Stimulated activated naive B cell treated with anti-CD40 and anti-IgM and Interleukin-4, amounts not matched to agents 10 μg/mL and 1 μg/mL and 100 μg/mL, for 72 hours (primary cell): Measurements from ENCODE around the gene BDNF.
"Not testable (repeated sequence)": the region's sequence is repeated elsewhere in the genome, so short reads cannot be mapped to it uniquely, and the experiment has no call there.

Experiments
- ATAC-seq, 2 donors: fragments of 150-1000 bp; cut with Tn5 transposase; replicated peaks; 2 replicates each; pipeline ENCODE4 v1.10.0; 2021; ENCODE audit warnings: moderate library complexity in 1 of 2
- DNase-seq: peaks from one replicate; pipeline ENCODE4 v3.0.0; 2021
- H3K27ac Mint-ChIP-seq: one replicate; pipeline ENCODE4 v1.8.0; 2022; ENCODE audit warnings: mild to moderate bottlenecking, mixed read lengths
- H3K27me3 Mint-ChIP-seq, 2 donors: one replicate each; pipeline ENCODE4 v1.8.0; 2022; ENCODE audit warnings: mixed read lengths in 2 of 2
- H3K36me3 Mint-ChIP-seq, 2 donors: one replicate each; pipeline ENCODE4 v1.8.0; 2022; ENCODE audit warnings: mixed read lengths in 2 of 2, mild to moderate bottlenecking in 1 of 2
- H3K4me1 Mint-ChIP-seq, 2 donors: one replicate each; pipeline ENCODE4 v1.8.0; 2022; ENCODE audit warnings: mixed read lengths in 2 of 2, mild to moderate bottlenecking in 1 of 2
- H3K4me3 Mint-ChIP-seq, 2 donors: one replicate each; pipeline ENCODE4 v1.8.0; 2022; ENCODE audit warnings: mild to moderate bottlenecking in 2 of 2, mixed read lengths in 2 of 2, moderate library complexity in 1 of 2
- H3K9me3 Mint-ChIP-seq, 2 donors: one replicate each; pipeline ENCODE4 v1.8.0; 2022; ENCODE audit warnings: mixed read lengths in 2 of 2, mild to moderate bottlenecking in 1 of 2

The BDNF gene

GRCh38 chr11:27642954-27643353 lies 57.3 kb downstream of the BDNF start:
- Mint-ChIP-seq H3K27me3 (no peaks in the 10 kb centered on the region), H3K36me3 (no peaks in the 10 kb centered on the region), H3K4me3 (no peak overlapping the region), H3K27ac (no peak overlapping the region), H3K4me1 (no peaks in the 10 kb centered on the region), H3K9me3 (no peaks in the 10 kb centered on the region)
- no peak for ATAC-seq
- DNase-seq, result no peak

GRCh38 chr11:27640954-27641353 lies 59.3 kb downstream of the BDNF start:
- Mint-ChIP-seq H3K36me3 (no peaks in the 10 kb centered on the region), H3K27me3 (no peaks in the 10 kb centered on the region), H3K9me3 (no peaks in the 10 kb centered on the region), H3K27ac (no peak overlapping the region), H3K4me3 (no peak overlapping the region), H3K4me1 (no peaks in the 10 kb centered on the region)
- DNase-seq (no peak), ATAC-seq (no peak)

- DNase-seq (no peak), ATAC-seq (peak in 1 of 2 donors; percentile 16)
- no peaks in the 10 kb centered on the region for H3K27me3 Mint-ChIP-seq
- H3K4me3 Mint-ChIP-seq, result no peak overlapping the region
- H3K36me3 Mint-ChIP-seq, result no peaks in the 10 kb centered on the region
- peaks cover 2 to 4% of the 10 kb centered on the region in 2 donors for H3K9me3 Mint-ChIP-seq
- H3K27ac Mint-ChIP-seq, result no peak overlapping the region
- no peaks in the 10 kb centered on the region for H3K4me1 Mint-ChIP-seq
Observed at GRCh38 chr11:27635567-27636037, 64.7 kb downstream of the BDNF start.

GRCh38 chr11:27634776-27635175 lies 65.5 kb downstream of the BDNF start:
- H3K9me3 Mint-ChIP-seq, H3K27ac Mint-ChIP-seq, H3K4me1 Mint-ChIP-seq, H3K27me3 Mint-ChIP-seq, DNase-seq, ATAC-seq, H3K36me3 Mint-ChIP-seq, H3K4me3 Mint-ChIP-seq: not testable (repeated sequence)

GRCh38 chr11:27634282-27634681 lies 66.0 kb downstream of the BDNF start:
- H3K9me3 Mint-ChIP-seq, ATAC-seq, H3K27me3 Mint-ChIP-seq, H3K36me3 Mint-ChIP-seq, H3K4me3 Mint-ChIP-seq, H3K27ac Mint-ChIP-seq, DNase-seq, H3K4me1 Mint-ChIP-seq: not testable (repeated sequence)

GRCh38 chr11:27629023-27629422 lies 71.2 kb downstream of the BDNF start:
- not testable (repeated sequence) for ATAC-seq, H3K27ac Mint-ChIP-seq, H3K4me1 Mint-ChIP-seq

GRCh38 chr11:27627979-27628378 lies 72.3 kb downstream of the BDNF start:
- no peak for DNase-seq
- no peaks in the 10 kb centered on the region for H3K36me3 Mint-ChIP-seq
- H3K27me3 Mint-ChIP-seq, result no peaks in the 10 kb centered on the region
- peaks cover 0 to 4% of the 10 kb centered on the region in 2 donors for H3K4me1 Mint-ChIP-seq
- H3K27ac Mint-ChIP-seq, result no peak overlapping the region
- no peak for ATAC-seq
- no peak overlapping the region for H3K4me3 Mint-ChIP-seq
- H3K9me3 Mint-ChIP-seq, result peaks cover 0 to 1% of the 10 kb centered on the region in 2 donors

More at GRCh38 chr11:27629023-27629422, 71.2 kb downstream of the BDNF start:
- H3K4me3 Mint-ChIP-seq, H3K9me3 Mint-ChIP-seq, H3K27me3 Mint-ChIP-seq, DNase-seq, H3K36me3 Mint-ChIP-seq: not testable (repeated sequence)

GRCh38 chr11:27626938-27627586 lies 73.2 kb downstream of the BDNF start:
- Mint-ChIP-seq H3K4me3 (no peak overlapping the region), H3K9me3 (peaks cover 0 to 1% of the 10 kb centered on the region in 2 donors), H3K27me3 (no peaks in the 10 kb centered on the region), H3K36me3 (no peaks in the 10 kb centered on the region), H3K4me1 (peaks cover 0 to 4% of the 10 kb centered on the region in 2 donors), H3K27ac (no peak overlapping the region)
- DNase-seq (no peak), ATAC-seq (no peak)

- H3K36me3 Mint-ChIP-seq, result no peaks in the 10 kb centered on the region
- H3K27me3 Mint-ChIP-seq, result no peaks in the 10 kb centered on the region
- ATAC-seq (no peak), DNase-seq (no peak)
- peaks cover 0 to 1% of the 10 kb centered on the region in 2 donors for H3K9me3 Mint-ChIP-seq
- no peak overlapping the region for H3K27ac Mint-ChIP-seq
- peaks cover 0 to 4% of the 10 kb centered on the region in 2 donors for H3K4me1 Mint-ChIP-seq
- no peak overlapping the region for H3K4me3 Mint-ChIP-seq
Observed at GRCh38 chr11:27626269-27626937, 73.9 kb downstream of the BDNF start.

- Mint-ChIP-seq H3K4me3 (no peak overlapping the region), H3K36me3 (no peaks in the 10 kb centered on the region), H3K27ac (no peak overlapping the region), H3K27me3 (no peaks in the 10 kb centered on the region), H3K9me3 (peaks cover 0 to 1% of the 10 kb centered on the region in 2 donors), H3K4me1 (peaks cover 0 to 4% of the 10 kb centered on the region in 2 donors)
- DNase-seq (no peak), ATAC-seq (no peak)
Observed at GRCh38 chr11:27625347-27625912, 74.8 kb downstream of the BDNF start.

GRCh38 chr11:27623945-27624523 lies 76.2 kb downstream of the BDNF start:
- Mint-ChIP-seq H3K27me3 (no peaks in the 10 kb centered on the region), H3K4me3 (no peak overlapping the region), H3K9me3 (peaks cover 0 to 1% of the 10 kb centered on the region in 2 donors), H3K27ac (no peak overlapping the region), H3K36me3 (no peaks in the 10 kb centered on the region), H3K4me1 (peaks cover 0 to 4% of the 10 kb centered on the region in 2 donors)
- no peak for ATAC-seq
- DNase-seq, result no peak

GRCh38 chr11:27622541-27623300 lies 77.5 kb downstream of the BDNF start:
- no peak overlapping the region for H3K4me3 Mint-ChIP-seq
- no peak for DNase-seq
- H3K27ac Mint-ChIP-seq, result no peak overlapping the region
- no peak for ATAC-seq
- H3K4me1 Mint-ChIP-seq, result peaks cover 0 to 4% of the 10 kb centered on the region in 2 donors
- no peaks in the 10 kb centered on the region for H3K36me3 Mint-ChIP-seq
- no peaks in the 10 kb centered on the region for H3K27me3 Mint-ChIP-seq
- no peaks in the 10 kb centered on the region for H3K9me3 Mint-ChIP-seq

GRCh38 chr11:27621405-27622161 lies 78.7 kb downstream of the BDNF start:
- no peak for ATAC-seq
- Mint-ChIP-seq H3K27me3 (no peaks in the 10 kb centered on the region), H3K4me3 (no peak overlapping the region), H3K27ac (no peak overlapping the region), H3K4me1 (peaks cover 0 to 4% of the 10 kb centered on the region in 2 donors), H3K9me3 (no peaks in the 10 kb centered on the region), H3K36me3 (no peaks in the 10 kb centered on the region)
- DNase-seq, result no peak
